ENCODE data around the gene LEKR1.

- TF ChIP-seq EZH2 (IDR thresholded peaks at IDR 0.05; ENCODE audit: borderline replicate concordance, low read depth, low read length, severe bottlenecking) (no peak), CTCF (IDR thresholded peaks at IDR 0.05; ENCODE audit: borderline replicate concordance, extremely low read depth, low read length, poor library complexity, severe bottlenecking) (no peak)
These were observed 33.2 kb upstream of the LEKR1 start for GRCh38 chr3:156792945-156793344.

All from DND-41 (cell line).